ENCODE data around the gene DESI1. TPM values are rescaled to one million over a fixed set of nuclear protein-coding genes. Genes with fewer than 3 reads are reported as not detected.
"Not testable (repeated sequence)": the region's sequence is repeated elsewhere in the genome, so short reads cannot be mapped to it uniquely, and the experiment has no call there.

DESI1 gene
- total and polyA plus RNA-seq, 8 donors = 21.8 to 42.9 (median 27.1) TPM

DNA sequence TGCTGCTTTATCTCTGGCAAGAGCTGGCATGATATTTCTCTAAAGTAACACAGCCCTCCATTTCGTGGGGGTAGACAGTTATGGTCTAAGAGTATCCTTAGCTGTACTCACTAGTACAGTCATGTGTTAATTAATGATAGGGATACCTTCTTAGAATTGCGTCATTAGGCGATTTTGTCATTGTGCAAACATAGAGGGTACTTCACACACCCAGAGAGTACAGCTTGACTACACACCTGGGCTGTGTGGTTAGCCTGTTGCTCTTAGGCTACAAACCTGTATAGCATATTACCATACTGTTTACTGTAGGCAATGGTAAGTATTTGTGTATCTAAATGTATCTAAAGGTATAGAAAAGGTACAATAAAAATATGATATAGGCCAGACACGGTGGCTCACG is 17.3 kb upstream of the DESI1 start:
- H3K4me1 ChIP-seq = no peaks in the 10 kb centered on the region
- DNase-seq (peak in 2 of 4 donors; percentile 34 to 40), ATAC-seq (peak; percentile 92)
- intact Hi-C loops (cut with DNase I) = no loop called here
- peak overlapping the region; percentile 43 to 67 for H3K27ac ChIP-seq
- TF ChIP-seq, protein P1, sequence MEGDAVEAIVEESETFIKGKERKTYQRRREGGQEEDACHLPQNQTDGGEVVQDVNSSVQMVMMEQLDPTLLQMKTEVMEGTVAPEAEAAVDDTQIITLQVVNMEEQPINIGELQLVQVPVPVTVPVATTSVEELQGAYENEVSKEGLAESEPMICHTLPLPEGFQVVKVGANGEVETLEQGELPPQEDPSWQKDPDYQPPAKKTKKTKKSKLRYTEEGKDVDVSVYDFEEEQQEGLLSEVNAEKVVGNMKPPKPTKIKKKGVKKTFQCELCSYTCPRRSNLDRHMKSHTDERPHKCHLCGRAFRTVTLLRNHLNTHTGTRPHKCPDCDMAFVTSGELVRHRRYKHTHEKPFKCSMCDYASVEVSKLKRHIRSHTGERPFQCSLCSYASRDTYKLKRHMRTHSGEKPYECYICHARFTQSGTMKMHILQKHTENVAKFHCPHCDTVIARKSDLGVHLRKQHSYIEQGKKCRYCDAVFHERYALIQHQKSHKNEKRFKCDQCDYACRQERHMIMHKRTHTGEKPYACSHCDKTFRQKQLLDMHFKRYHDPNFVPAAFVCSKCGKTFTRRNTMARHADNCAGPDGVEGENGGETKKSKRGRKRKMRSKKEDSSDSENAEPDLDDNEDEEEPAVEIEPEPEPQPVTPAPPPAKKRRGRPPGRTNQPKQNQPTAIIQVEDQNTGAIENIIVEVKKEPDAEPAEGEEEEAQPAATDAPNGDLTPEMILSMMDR (IDR thresholded peaks at IDR 0.05) = no peak
- H3K27me3 ChIP-seq = no peaks in the 10 kb centered on the region
- H3K36me3 ChIP-seq = peaks cover 6 to 100% of the 10 kb centered on the region in 2 donors
- no peak overlapping the region for H3K4me3 ChIP-seq
- no peaks in the 10 kb centered on the region for H3K9me3 ChIP-seq

DNA sequence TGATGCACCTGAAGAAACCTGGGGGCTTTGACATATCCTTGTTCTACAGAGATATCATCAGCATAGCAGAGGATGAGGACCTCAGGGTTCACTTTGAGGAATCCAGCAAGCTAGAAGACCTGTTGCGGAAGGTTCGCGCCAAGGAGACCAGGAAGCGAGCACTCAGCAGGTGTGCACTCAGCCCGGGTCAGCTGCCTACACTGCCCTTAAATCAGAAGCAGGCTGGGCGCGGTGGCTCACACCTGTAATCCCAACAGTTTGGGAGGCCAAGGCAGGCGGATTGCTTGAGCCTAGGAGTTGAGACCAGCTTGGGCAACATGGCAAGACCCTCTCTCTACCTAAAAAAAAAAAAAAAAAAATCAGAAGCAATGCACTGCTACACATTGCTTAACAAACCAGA is 16.8 kb upstream of the DESI1 start:
- H3K4me3 ChIP-seq; H3K4me1 ChIP-seq; H3K27me3 ChIP-seq; H3K9me3 ChIP-seq; intact Hi-C loops (cut with DNase I): not testable (repeated sequence)
- DNase-seq (peak in 2 of 4 donors; percentile 40 to 79), ATAC-seq (peak; percentile 64)
- peak overlapping the region; percentile 43 to 53 for H3K27ac ChIP-seq
- peaks cover 2 to 100% of the 10 kb centered on the region in 2 donors for H3K36me3 ChIP-seq

DNA sequence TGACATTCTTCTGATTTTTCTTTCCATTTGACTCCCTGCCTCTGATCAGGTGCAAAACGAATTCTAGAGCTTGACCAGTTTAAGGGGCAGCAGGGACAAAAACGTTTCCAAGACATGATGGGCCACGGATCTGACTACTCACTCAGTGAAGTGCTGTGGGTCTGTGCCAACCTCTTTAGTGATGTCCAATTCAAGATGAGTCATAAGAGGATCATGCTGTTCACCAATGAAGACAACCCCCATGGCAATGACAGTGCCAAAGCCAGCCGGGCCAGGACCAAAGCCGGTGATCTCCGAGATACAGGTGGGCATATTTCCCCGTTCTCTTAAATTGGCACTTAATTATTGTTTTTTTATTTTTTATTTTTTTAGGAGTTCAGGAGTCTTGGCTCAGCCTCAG is 15.6 kb upstream of the DESI1 start:
- Histone ChIP-seq H3K36me3 (peaks cover 2 to 97% of the 10 kb centered on the region in 2 donors), H3K27ac (peak overlapping the region in 1 of 2 donors; percentile 53), H3K27me3 (no peaks in the 10 kb centered on the region), H3K4me3 (no peak overlapping the region), H3K9me3 (no peaks in the 10 kb centered on the region), H3K4me1 (no peaks in the 10 kb centered on the region)
- DNase-seq (no peak), ATAC-seq (no peak)
- TF ChIP-seq, protein P1 (IDR thresholded peaks at IDR 0.05) = no peak
- intact Hi-C loops (cut with DNase I) = no loop called here

DNA sequence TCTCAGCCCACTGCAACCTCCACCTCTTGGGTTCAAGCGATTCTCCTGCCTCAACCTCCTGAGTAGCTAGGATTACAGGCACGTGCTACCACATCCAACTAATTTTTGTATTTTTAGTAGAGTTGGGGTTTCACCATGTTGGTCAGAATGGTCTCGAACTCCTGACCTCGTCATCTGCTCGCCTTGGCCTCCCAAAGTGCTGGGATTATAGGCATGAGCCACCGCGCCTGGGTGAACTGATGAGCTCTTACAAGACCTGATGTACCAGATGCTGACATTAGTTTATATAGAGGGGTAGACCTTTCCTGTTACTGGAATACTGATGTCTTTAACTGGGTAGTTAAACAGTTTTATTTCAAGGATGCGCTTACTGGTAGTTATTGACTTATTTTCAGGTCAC is 13.8 kb upstream of the DESI1 start:
- H3K27me3 ChIP-seq; H3K27ac ChIP-seq; DNase-seq; H3K4me3 ChIP-seq; intact Hi-C loops (cut with DNase I); H3K9me3 ChIP-seq; H3K4me1 ChIP-seq; ATAC-seq: not testable (repeated sequence)
- H3K36me3 ChIP-seq = peaks cover 2 to 95% of the 10 kb centered on the region in 2 donors

DNA sequence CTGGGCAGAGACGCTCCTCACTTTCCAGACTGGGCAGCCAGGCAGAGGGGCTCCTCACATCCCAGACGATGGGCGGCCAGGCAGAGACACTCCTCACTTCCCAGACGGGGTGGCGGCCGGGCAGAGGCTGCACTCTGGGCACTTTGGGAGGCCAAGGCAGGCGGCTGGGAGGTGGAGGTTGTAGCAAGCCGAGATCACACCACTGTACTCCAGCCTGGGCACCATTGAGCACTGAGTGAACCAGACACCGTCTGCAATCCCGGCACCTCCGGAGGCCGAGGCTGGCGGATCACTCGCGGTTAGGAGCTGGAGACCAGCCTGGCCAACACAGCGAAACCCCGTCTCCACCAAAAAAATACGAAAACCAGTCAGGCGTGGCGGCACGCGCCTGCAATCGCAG is 10.8 kb upstream of the DESI1 start:
- DNase-seq; ATAC-seq; intact Hi-C loops (cut with DNase I); H3K4me3 ChIP-seq; H3K27ac ChIP-seq; H3K9me3 ChIP-seq; H3K27me3 ChIP-seq; H3K4me1 ChIP-seq: not testable (repeated sequence)
- peaks cover 2 to 95% of the 10 kb centered on the region in 2 donors for H3K36me3 ChIP-seq

DNA sequence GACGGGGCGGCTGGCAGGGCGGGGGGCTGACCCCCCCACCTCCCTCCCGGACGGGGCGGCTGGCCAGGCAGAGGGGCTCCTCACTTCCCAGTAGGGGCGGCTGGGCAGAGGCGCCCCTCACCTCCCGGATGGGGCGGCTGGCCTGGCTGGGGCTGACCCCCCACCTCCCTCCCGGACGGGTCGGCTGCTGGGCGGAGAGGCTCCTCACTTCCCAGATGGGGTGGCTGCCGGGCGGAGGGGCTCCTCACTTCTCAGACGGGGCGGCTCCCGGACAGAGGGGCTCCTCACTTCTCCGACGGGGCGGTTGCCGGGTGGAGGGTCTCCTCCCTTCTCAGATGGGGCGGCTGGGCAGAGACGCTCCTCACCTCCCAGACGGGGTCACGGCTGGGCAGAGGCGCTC is 10.3 kb upstream of the DESI1 start:
- DNase-seq; H3K9me3 ChIP-seq; ATAC-seq; H3K4me3 ChIP-seq; H3K4me1 ChIP-seq; H3K27ac ChIP-seq; intact Hi-C loops (cut with DNase I); H3K27me3 ChIP-seq: not testable (repeated sequence)
- H3K36me3 ChIP-seq = peaks cover 2 to 95% of the 10 kb centered on the region in 2 donors

DNA sequence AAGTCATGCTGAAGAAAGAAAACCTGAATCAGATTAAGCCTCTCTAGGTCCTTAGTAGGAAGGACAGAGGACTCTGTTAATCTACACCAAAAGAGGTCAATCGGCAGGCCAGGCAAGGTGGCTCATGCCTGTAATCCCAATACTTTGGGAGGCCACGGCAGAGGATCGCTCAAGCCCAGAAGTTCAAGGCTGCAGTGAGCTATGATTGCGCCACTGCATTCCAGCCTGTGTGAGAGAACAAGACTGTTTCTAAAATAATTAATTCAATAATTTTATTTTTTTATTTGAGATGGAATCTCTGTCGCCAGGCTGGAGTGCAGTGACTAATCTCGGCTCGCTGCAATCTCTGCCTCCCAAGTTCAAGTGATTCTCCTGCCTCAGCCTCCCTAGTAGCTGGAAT is 4.7 kb upstream of the DESI1 start:
- no peaks in the 10 kb centered on the region for H3K27me3 ChIP-seq
- H3K36me3 ChIP-seq = peaks cover 0 to 84% of the 10 kb centered on the region in 2 donors
- ATAC-seq (no peak), DNase-seq (no peak)
- no peak overlapping the region for H3K27ac ChIP-seq
- intact Hi-C loops (cut with DNase I) = no loop called here
- peaks cover 6 to 27% of the 10 kb centered on the region in 2 donors for H3K4me1 ChIP-seq
- TF ChIP-seq, protein P1 (IDR thresholded peaks at IDR 0.05) = no peak
- H3K4me3 ChIP-seq = no peak overlapping the region
- H3K9me3 ChIP-seq = no peaks in the 10 kb centered on the region
